Effector memory CD4-positive, alpha-beta T cell (primary cell): ENCODE data around the gene AMER2.

ENCODE experiments used
- DNase-seq, 3 donors: peaks; one replicate each; pipeline ENCODE4 v3.0.0-alpha.2; 2020
- H3K27ac ChIP-seq: 2 replicates; pipeline ENCODE4 v1.7.0; 2013; ENCODE audit warnings: mild to moderate bottlenecking, low read length, moderate library complexity; ENCODE audit not compliant: insufficient read depth, poor library complexity, severe bottlenecking
- H3K27me3 ChIP-seq: replicated peaks from 2 replicates; pipeline ENCODE4 v1.7.0; 2013; ENCODE audit warnings: mild to moderate bottlenecking, low read length; ENCODE audit not compliant: insufficient read depth, control insufficient read depth, poor library complexity, severe bottlenecking
- H3K36me3 ChIP-seq: 2 replicates; pipeline ENCODE4 v1.7.0; 2013; ENCODE audit warnings: mild to moderate bottlenecking, low read length, moderate library complexity; ENCODE audit not compliant: control insufficient read depth, insufficient read depth
- H3K4me1 ChIP-seq: 2 replicates; pipeline ENCODE4 v1.7.0; 2013; ENCODE audit warnings: low read length, mild to moderate bottlenecking; ENCODE audit not compliant: control insufficient read depth, insufficient read depth, poor library complexity, severe bottlenecking
- H3K4me3 ChIP-seq: 2 replicates; pipeline ENCODE4 v1.7.0; 2013; ENCODE audit warnings: low read length, low read depth, mild to moderate bottlenecking; ENCODE audit not compliant: insufficient read depth, poor library complexity, severe bottlenecking
- H3K9me3 ChIP-seq: 2 replicates; pipeline ENCODE4 v1.7.0; 2013; ENCODE audit warnings: mild to moderate bottlenecking, low read length, moderate library complexity; ENCODE audit not compliant: control insufficient read depth

Gene AMER2

GRCh38 chr13:25203127-25203740 is 31.1 kb upstream of the AMER2 start:
- H3K4me3 ChIP-seq, result no peak overlapping the region
- DNase-seq, result no peak
- no peak overlapping the region for H3K27ac ChIP-seq
- no peaks in the 10 kb centered on the region for H3K36me3 ChIP-seq
- H3K4me1 ChIP-seq, result no peaks in the 10 kb centered on the region
- no peaks in the 10 kb centered on the region for H3K9me3 ChIP-seq
- H3K27me3 ChIP-seq, result no peaks in the 10 kb centered on the region

GRCh38 chr13:25200783-25201182 is 28.7 kb upstream of the AMER2 start:
- H3K36me3 ChIP-seq, result no peaks in the 10 kb centered on the region
- no peaks in the 10 kb centered on the region for H3K9me3 ChIP-seq
- DNase-seq, result no peak
- H3K27ac ChIP-seq, result no peak overlapping the region
- no peaks in the 10 kb centered on the region for H3K27me3 ChIP-seq
- no peak overlapping the region for H3K4me3 ChIP-seq
- no peaks in the 10 kb centered on the region for H3K4me1 ChIP-seq

- H3K9me3 ChIP-seq, result no peaks in the 10 kb centered on the region
- no peaks in the 10 kb centered on the region for H3K27me3 ChIP-seq
- H3K27ac ChIP-seq, result no peak overlapping the region
- DNase-seq, result no peak
- H3K4me3 ChIP-seq, result no peak overlapping the region
- no peaks in the 10 kb centered on the region for H3K4me1 ChIP-seq
- no peaks in the 10 kb centered on the region for H3K36me3 ChIP-seq
These were observed 26.6 kb upstream of the AMER2 start for GRCh38 chr13:25198647-25199046.

- Histone ChIP-seq H3K4me1 (no peaks in the 10 kb centered on the region), H3K27ac (no peak overlapping the region), H3K9me3 (no peaks in the 10 kb centered on the region), H3K27me3 (peaks cover 9% of the 10 kb centered on the region), H3K4me3 (no peak overlapping the region), H3K36me3 (no peaks in the 10 kb centered on the region)
- DNase-seq, result no peak
These were observed 24.9 kb upstream of the AMER2 start for GRCh38 chr13:25196971-25197370.

- Histone ChIP-seq H3K36me3 (no peaks in the 10 kb centered on the region), H3K4me3 (no peak overlapping the region), H3K27ac (no peak overlapping the region), H3K27me3 (peaks cover 9% of the 10 kb centered on the region), H3K4me1 (no peaks in the 10 kb centered on the region), H3K9me3 (no peaks in the 10 kb centered on the region)
- no peak for DNase-seq
These were observed 20.8 kb upstream of the AMER2 start for GRCh38 chr13:25192936-25193335.

GRCh38 chr13:25192489-25192888 is 20.4 kb upstream of the AMER2 start:
- no peaks in the 10 kb centered on the region for H3K36me3 ChIP-seq
- no peak overlapping the region for H3K27ac ChIP-seq
- DNase-seq, result no peak
- H3K9me3 ChIP-seq, result no peaks in the 10 kb centered on the region
- no peak overlapping the region for H3K4me3 ChIP-seq
- peaks cover 9% of the 10 kb centered on the region for H3K27me3 ChIP-seq
- no peaks in the 10 kb centered on the region for H3K4me1 ChIP-seq

GRCh38 chr13:25192052-25192451 is 20.0 kb upstream of the AMER2 start:
- Histone ChIP-seq H3K27ac (no peak overlapping the region), H3K27me3 (peaks cover 9% of the 10 kb centered on the region), H3K4me1 (no peaks in the 10 kb centered on the region), H3K36me3 (no peaks in the 10 kb centered on the region), H3K4me3 (no peak overlapping the region), H3K9me3 (no peaks in the 10 kb centered on the region)
- no peak for DNase-seq

- Histone ChIP-seq H3K27ac (no peak overlapping the region), H3K36me3 (no peaks in the 10 kb centered on the region), H3K9me3 (no peaks in the 10 kb centered on the region), H3K4me1 (no peaks in the 10 kb centered on the region), H3K27me3 (peaks cover 9% of the 10 kb centered on the region), H3K4me3 (no peak overlapping the region)
- no peak for DNase-seq
These were observed 18.7 kb upstream of the AMER2 start for GRCh38 chr13:25190771-25191170.

GRCh38 chr13:25190256-25190655 is 18.2 kb upstream of the AMER2 start:
- H3K27me3 ChIP-seq, result peaks cover 9% of the 10 kb centered on the region
- no peaks in the 10 kb centered on the region for H3K9me3 ChIP-seq
- H3K4me3 ChIP-seq, result no peak overlapping the region
- H3K27ac ChIP-seq, result no peak overlapping the region
- no peaks in the 10 kb centered on the region for H3K4me1 ChIP-seq
- no peaks in the 10 kb centered on the region for H3K36me3 ChIP-seq
- no peak for DNase-seq

GRCh38 chr13:25187596-25187995 is 15.5 kb upstream of the AMER2 start:
- Histone ChIP-seq H3K4me3 (no peak overlapping the region), H3K9me3 (no peaks in the 10 kb centered on the region), H3K36me3 (no peaks in the 10 kb centered on the region), H3K27ac (no peak overlapping the region), H3K4me1 (no peaks in the 10 kb centered on the region), H3K27me3 (peaks cover 6% of the 10 kb centered on the region)
- no peak for DNase-seq
